Suprapubic skin (tissue), 3 donors: ENCODE results near the gene NKX2-8.

Source experiments
- POLR2A ChIP-seq, 2 donors: fragments of 450-650 bp; IDR thresholded peaks; one replicate each; pipeline ENCODE4 v1.6.1; 2017; ENCODE audit warnings: antibody characterized with exemption in 2 of 2, mild to moderate bottlenecking in 2 of 2, moderate library complexity in 2 of 2
- TF ChIP-seq, protein P1 (sequence below), 2 donors: fragments of 200-600 bp in 1 of 2; fragments of 450-650 bp in 1 of 2; sonication (generic) in 1 of 2; IDR thresholded peaks; one replicate each; pipeline ENCODE4 v1.5.1; 2016 to 2019; ENCODE audit warnings: antibody characterized with exemption in 2 of 2, mild to moderate bottlenecking in 1 of 2, moderate library complexity in 1 of 2

DNA sequence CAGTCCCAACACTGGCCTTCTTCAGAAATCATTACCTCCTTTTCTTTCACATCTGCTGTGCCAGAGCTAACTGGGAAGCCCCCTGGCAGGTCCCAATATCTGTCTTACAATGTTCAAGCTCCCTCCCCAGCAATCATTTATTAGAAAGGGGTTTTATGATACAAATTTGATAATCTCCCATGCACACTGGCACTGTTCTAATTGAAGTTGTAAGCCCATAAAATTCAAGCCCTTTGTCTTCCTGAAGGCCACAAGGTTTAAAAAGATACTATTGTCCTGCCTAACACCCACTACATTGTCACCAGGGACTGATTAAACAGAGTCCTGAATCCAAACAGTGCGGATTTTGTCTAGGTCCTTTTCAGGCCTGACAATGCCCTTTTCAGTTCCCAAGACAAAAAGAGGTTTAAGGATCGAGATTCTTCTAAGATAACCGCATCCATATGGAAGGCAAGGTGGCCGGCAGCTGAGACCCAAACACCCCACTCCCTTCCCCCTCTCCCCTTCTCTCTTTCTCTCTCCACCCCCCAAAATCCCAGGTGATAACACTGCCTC is 3.3 kb downstream of the NKX2-8 start:
- TF ChIP-seq, protein P1, sequence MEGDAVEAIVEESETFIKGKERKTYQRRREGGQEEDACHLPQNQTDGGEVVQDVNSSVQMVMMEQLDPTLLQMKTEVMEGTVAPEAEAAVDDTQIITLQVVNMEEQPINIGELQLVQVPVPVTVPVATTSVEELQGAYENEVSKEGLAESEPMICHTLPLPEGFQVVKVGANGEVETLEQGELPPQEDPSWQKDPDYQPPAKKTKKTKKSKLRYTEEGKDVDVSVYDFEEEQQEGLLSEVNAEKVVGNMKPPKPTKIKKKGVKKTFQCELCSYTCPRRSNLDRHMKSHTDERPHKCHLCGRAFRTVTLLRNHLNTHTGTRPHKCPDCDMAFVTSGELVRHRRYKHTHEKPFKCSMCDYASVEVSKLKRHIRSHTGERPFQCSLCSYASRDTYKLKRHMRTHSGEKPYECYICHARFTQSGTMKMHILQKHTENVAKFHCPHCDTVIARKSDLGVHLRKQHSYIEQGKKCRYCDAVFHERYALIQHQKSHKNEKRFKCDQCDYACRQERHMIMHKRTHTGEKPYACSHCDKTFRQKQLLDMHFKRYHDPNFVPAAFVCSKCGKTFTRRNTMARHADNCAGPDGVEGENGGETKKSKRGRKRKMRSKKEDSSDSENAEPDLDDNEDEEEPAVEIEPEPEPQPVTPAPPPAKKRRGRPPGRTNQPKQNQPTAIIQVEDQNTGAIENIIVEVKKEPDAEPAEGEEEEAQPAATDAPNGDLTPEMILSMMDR (IDR thresholded peaks at IDR 0.05): no peak
- TF ChIP-seq POLR2A (IDR thresholded peaks at IDR 0.05): no peak
